ENCODE results near the gene NT5M.

NT5M gene

GRCh38 chr17:17343896-17344506, 40.8 kb downstream of the NT5M start:
- DNase-seq (ENCODE audit: low read depth), result no peak

- DNase-seq (ENCODE audit: low read depth), result no peak
Measured at GRCh38 chr17:17344507-17345293, 41.5 kb downstream of the NT5M start.

- no peak for DNase-seq (ENCODE audit: low read depth)
Measured at GRCh38 chr17:17345294-17345597, 42.1 kb downstream of the NT5M start.

GRCh38 chr17:17345686-17346427, 42.7 kb downstream of the NT5M start:
- DNase-seq (ENCODE audit: low read depth), result no peak

GRCh38 chr17:17346428-17347233, 43.5 kb downstream of the NT5M start:
- DNase-seq (ENCODE audit: low read depth), result no peak

- no peak for DNase-seq (ENCODE audit: low read depth)
Measured at GRCh38 chr17:17347234-17347955, 44.2 kb downstream of the NT5M start.

- DNase-seq (ENCODE audit: low read depth), result no peak
Measured at GRCh38 chr17:17347956-17348871, 45.0 kb downstream of the NT5M start.

GRCh38 chr17:17348872-17349723, 45.9 kb downstream of the NT5M start:
- no peak for DNase-seq (ENCODE audit: low read depth)

GRCh38 chr17:17349724-17350106, 46.5 kb downstream of the NT5M start:
- no peak for DNase-seq (ENCODE audit: low read depth)

GRCh38 chr17:17350491-17351355, 47.5 kb downstream of the NT5M start:
- DNase-seq (ENCODE audit: low read depth), result peak; percentile 45

GRCh38 chr17:17351356-17351891, 48.3 kb downstream of the NT5M start:
- DNase-seq (ENCODE audit: low read depth), result no peak

- peak; percentile 75 for DNase-seq (ENCODE audit: low read depth)
Measured at GRCh38 chr17:17351901-17352781, 49.0 kb downstream of the NT5M start.

GRCh38 chr17:17352836-17353624, 49.9 kb downstream of the NT5M start:
- DNase-seq (ENCODE audit: low read depth), result no peak

GRCh38 chr17:17353625-17354484, 50.7 kb downstream of the NT5M start:
- no peak for DNase-seq (ENCODE audit: low read depth)

- peak; percentile 66 for DNase-seq (ENCODE audit: low read depth)
Measured at GRCh38 chr17:17354560-17355349, 51.6 kb downstream of the NT5M start.

Measured in EH (cell line).